HepG2 (cell line): ENCODE data around the gene GATM. TPM values are rescaled to one million over a fixed set of nuclear protein-coding genes. Genes with fewer than 3 reads are reported as not detected.
A peak's percentile ranks its signal among the peaks of the same experiment; 100 is the strongest.

Experiments used
- BRD4 ChIP-seq: sonication (generic); formaldehyde crosslinking; IDR thresholded peaks from 2 replicates; pipeline ENCODE4 v1.4.0; 2020; ENCODE audit warnings: missing genetic modification reagents
- CBX1 ChIP-seq: IDR thresholded peaks from one replicate; pipeline ENCODE4 v1.6.1; 2016; ENCODE audit warnings: antibody characterized with exemption, low read depth
- FOSL2 ChIP-seq: sonication (generic); formaldehyde crosslinking; IDR thresholded peaks from 2 replicates; pipeline ENCODE4 v1.4.0; 2020; ENCODE audit warnings: missing genetic modification reagents
- GABPB1 ChIP-seq: IDR thresholded peaks from 2 replicates; pipeline ENCODE4 v1.6.1; 2016; ENCODE audit warnings: mild to moderate bottlenecking, missing genetic modification reagents, moderate library complexity, missing compliant biosample characterization
- ONECUT2 ChIP-seq: sonication (generic); formaldehyde crosslinking; IDR thresholded peaks from 2 replicates; pipeline ENCODE4 v1.4.0; 2020; ENCODE audit warnings: missing genetic modification reagents
- POLR2A ChIP-seq, 2 experiments: IDR thresholded peaks; 2 replicates each; pipeline ENCODE4 v1.6.1; 2011; ENCODE audit warnings: low read depth in 2 of 2, low read length in 2 of 2, mild to moderate bottlenecking in 1 of 2, moderate library complexity in 1 of 2; ENCODE audit not compliant: insufficient read depth in 1 of 2
- REPIN1 ChIP-seq: sonication (generic); formaldehyde crosslinking; IDR thresholded peaks from 2 replicates; pipeline ENCODE4 v1.8.0; 2022; ENCODE audit warnings: missing genetic modification reagents, low read depth, mild to moderate bottlenecking, borderline replicate concordance
- ZFP37 ChIP-seq: sonication (generic); formaldehyde crosslinking; IDR thresholded peaks from 2 replicates; pipeline ENCODE4 v1.4.0; 2020; ENCODE audit warnings: missing genetic modification reagents, borderline replicate concordance
- ZFYVE20 ChIP-seq: sonication (generic); formaldehyde crosslinking; IDR thresholded peaks from 2 replicates; pipeline ENCODE4 v1.8.0; 2023; ENCODE audit warnings: low read depth, mild to moderate bottlenecking, moderate library complexity, missing genetic modification reagents, borderline replicate concordance
- ZNF205 ChIP-seq: IDR thresholded peaks from 2 replicates; pipeline ENCODE4 v1.6.1; 2018; ENCODE audit warnings: missing biosample characterization, missing genetic modification reagents
- ZNF224 ChIP-seq: sonication (generic); formaldehyde crosslinking; IDR thresholded peaks from 2 replicates; pipeline ENCODE4 v1.5.0; 2020; ENCODE audit warnings: mild to moderate bottlenecking, missing genetic modification reagents
- ZNF496 ChIP-seq: sonication (generic); formaldehyde crosslinking; IDR thresholded peaks from 2 replicates; pipeline ENCODE4 v1.8.1; 2023; ENCODE audit warnings: mild to moderate bottlenecking, moderate library complexity, missing genetic modification reagents; ENCODE audit not compliant: insufficient replicate concordance
- polyA plus RNA-seq, 8 experiments: library from polyadenylated mRNA; depleted of rRNA in 3 of 8; stranded (reverse) in 7 of 8; unstranded in 1 of 8; fragments of >200 nt; fragmentation: Illumina TruSeq in 4 of 8; extraction: Trizol in 4 of 8; gene quantifications; 2 replicates each; pipeline versions ENCODE4 v1.2.1 to v1.2.3, GENCODE V29; 2011 to 2016; ENCODE audit warnings: low read depth in 4 of 8, missing spikeins in 1 of 8, mixed read lengths in 1 of 8; ENCODE audit not compliant: insufficient read depth in 1 of 8
- total RNA-seq, 5 experiments: library from RNA; depleted of rRNA; stranded (reverse); fragments of >200 nt; fragmentation: Illumina TruSeq; extraction: Trizol; gene quantifications; 2 replicates each; pipeline ENCODE4 v1.2.3, GENCODE V29; 2016; ENCODE audit warnings: low read depth in 1 of 5
- TF ChIP-seq, protein P1 (sequence below): sonication (generic); formaldehyde crosslinking; IDR thresholded peaks from 2 replicates; pipeline ENCODE4 v1.5.1; 2020; ENCODE audit warnings: missing genetic modification reagents, mild to moderate bottlenecking, borderline replicate concordance
- TF ChIP-seq, protein P2 (sequence below): sonication (generic); formaldehyde crosslinking; IDR thresholded peaks from 2 replicates; pipeline ENCODE4 v1.9.0; 2022; ENCODE audit warnings: missing genetic modification reagents, mild to moderate bottlenecking, borderline replicate concordance
- TF ChIP-seq, protein P3 (sequence below): sonication (generic); formaldehyde crosslinking; IDR thresholded peaks from 2 replicates; pipeline ENCODE4 v1.8.1; 2023; ENCODE audit warnings: mild to moderate bottlenecking, inconsistent platforms, moderate library complexity, missing genetic modification reagents, borderline replicate concordance
- TF ChIP-seq, protein P4 (sequence below): sonication (generic); formaldehyde crosslinking; IDR thresholded peaks from 2 replicates; pipeline ENCODE4; 2020; ENCODE audit warnings: missing genetic modification reagents, mild to moderate bottlenecking, borderline replicate concordance
- TF ChIP-seq, protein P5 (sequence below): sonication (generic); formaldehyde crosslinking; IDR thresholded peaks from 2 replicates; pipeline ENCODE4 v1.5.0; 2020; ENCODE audit warnings: mild to moderate bottlenecking, missing genetic modification reagents
- TF ChIP-seq, protein P6 (sequence below): sonication (generic); formaldehyde crosslinking; IDR thresholded peaks from 2 replicates; pipeline ENCODE4 v1.5.0; 2020; ENCODE audit warnings: missing genetic modification reagents

Gene GATM
- total and polyA plus RNA-seq, 2 of the 13 experiments (the other 11 are each of a cell fraction or from before 2014, with no cell fraction given) = 2.1 to 16.8 TPM

DNA sequence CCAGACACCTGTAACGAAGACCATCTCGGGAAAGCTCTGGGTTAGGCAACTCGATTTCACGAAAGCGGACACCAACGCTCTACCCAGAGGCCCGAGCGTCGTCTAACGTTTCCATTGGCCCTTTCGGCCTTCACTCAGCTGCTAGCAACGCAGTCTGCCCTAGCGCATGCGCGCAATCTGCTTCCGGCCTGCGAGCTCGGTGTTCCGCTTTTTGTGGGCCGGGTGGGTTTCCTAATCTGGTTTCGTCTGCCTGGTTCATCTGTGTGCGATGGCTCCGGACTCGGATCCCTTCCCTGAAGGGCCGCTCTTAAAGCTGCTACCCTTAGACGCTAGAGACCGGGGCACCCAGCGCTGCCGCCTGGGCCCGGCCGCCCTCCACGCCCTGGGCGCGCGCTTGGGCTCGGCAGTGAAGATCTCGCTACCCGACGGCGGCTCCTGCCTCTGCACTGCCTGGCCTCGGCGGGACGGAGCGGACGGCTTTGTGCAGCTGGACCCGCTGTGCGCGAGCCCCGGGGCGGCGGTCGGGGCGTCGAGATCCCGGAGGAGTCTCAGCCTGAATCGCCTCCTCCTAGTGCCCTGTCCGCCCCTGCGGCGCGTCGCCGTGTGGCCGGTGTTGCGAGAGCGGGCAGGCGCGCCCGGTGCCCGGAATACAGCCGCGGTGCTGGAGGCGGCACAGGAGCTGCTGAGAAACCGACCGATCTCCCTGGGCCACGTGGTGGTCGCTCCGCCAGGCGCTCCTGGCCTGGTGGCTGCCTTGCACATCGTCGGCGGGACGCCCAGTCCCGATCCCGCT lies 24.0 kb upstream of the GATM start (continued):
- TF ChIP-seq, protein P1, sequence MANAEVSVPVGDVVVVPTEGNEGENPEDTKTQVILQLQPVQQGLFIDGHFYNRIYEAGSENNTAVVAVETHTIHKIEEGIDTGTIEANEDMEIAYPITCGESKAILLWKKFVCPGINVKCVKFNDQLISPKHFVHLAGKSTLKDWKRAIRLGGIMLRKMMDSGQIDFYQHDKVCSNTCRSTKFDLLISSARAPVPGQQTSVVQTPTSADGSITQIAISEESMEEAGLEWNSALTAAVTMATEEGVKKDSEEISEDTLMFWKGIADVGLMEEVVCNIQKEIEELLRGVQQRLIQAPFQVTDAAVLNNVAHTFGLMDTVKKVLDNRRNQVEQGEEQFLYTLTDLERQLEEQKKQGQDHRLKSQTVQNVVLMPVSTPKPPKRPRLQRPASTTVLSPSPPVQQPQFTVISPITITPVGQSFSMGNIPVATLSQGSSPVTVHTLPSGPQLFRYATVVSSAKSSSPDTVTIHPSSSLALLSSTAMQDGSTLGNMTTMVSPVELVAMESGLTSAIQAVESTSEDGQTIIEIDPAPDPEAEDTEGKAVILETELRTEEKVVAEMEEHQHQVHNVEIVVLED (CRISPR knock-in tag) = 0 out of 2 replicates have a peak, but pooled peaks have one; percentile 30
- peak; percentile 14; the same call in 1 of the 2 replicates for TF ChIP-seq ZNF205 (CRISPR knock-in tag)
- TF ChIP-seq ZNF224 = no peak
- TF ChIP-seq CBX1 = peak; percentile 37
- TF ChIP-seq, protein P2, sequence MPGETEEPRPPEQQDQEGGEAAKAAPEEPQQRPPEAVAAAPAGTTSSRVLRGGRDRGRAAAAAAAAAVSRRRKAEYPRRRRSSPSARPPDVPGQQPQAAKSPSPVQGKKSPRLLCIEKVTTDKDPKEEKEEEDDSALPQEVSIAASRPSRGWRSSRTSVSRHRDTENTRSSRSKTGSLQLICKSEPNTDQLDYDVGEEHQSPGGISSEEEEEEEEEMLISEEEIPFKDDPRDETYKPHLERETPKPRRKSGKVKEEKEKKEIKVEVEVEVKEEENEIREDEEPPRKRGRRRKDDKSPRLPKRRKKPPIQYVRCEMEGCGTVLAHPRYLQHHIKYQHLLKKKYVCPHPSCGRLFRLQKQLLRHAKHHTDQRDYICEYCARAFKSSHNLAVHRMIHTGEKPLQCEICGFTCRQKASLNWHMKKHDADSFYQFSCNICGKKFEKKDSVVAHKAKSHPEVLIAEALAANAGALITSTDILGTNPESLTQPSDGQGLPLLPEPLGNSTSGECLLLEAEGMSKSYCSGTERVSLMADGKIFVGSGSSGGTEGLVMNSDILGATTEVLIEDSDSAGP (CRISPR knock-in tag) = peak; percentile 93
- peak; percentile 15; the same call in 1 of the 2 replicates for TF ChIP-seq FOSL2 (CRISPR knock-in tag)
- no peak for TF ChIP-seq ONECUT2 (CRISPR knock-in tag)
- TF ChIP-seq, protein P3, sequence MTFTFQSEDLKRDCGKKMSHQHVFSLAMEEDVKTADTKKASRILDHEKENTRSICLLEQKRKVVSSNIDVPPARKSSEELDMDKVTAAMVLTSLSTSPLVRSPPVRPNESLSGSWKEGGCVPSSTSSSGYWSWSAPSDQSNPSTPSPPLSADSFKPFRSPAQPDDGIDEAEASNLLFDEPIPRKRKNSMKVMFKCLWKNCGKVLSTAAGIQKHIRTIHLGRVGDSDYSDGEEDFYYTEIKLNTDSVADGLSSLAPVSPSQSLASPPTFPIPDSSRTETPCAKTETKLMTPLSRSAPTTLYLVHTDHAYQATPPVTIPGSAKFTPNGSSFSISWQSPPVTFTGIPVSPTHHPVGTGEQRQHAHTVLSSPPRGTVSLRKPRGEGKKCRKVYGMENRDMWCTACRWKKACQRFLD (CRISPR knock-in tag) = peak; percentile 59
- TF ChIP-seq REPIN1 (CRISPR knock-in tag) = peak; percentile 89
- no peak; the same call in 1 of the 2 replicates for TF ChIP-seq ZFP37 (CRISPR knock-in tag)
- TF ChIP-seq GABPB1 (CRISPR knock-in tag) = peak; percentile 97
- peak; percentile 95 for TF ChIP-seq BRD4 (CRISPR knock-in tag)
- TF ChIP-seq, protein P4, sequence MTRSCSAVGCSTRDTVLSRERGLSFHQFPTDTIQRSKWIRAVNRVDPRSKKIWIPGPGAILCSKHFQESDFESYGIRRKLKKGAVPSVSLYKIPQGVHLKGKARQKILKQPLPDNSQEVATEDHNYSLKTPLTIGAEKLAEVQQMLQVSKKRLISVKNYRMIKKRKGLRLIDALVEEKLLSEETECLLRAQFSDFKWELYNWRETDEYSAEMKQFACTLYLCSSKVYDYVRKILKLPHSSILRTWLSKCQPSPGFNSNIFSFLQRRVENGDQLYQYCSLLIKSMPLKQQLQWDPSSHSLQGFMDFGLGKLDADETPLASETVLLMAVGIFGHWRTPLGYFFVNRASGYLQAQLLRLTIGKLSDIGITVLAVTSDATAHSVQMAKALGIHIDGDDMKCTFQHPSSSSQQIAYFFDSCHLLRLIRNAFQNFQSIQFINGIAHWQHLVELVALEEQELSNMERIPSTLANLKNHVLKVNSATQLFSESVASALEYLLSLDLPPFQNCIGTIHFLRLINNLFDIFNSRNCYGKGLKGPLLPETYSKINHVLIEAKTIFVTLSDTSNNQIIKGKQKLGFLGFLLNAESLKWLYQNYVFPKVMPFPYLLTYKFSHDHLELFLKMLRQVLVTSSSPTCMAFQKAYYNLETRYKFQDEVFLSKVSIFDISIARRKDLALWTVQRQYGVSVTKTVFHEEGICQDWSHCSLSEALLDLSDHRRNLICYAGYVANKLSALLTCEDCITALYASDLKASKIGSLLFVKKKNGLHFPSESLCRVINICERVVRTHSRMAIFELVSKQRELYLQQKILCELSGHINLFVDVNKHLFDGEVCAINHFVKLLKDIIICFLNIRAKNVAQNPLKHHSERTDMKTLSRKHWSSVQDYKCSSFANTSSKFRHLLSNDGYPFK (CRISPR knock-in tag) = peak; percentile 93
- peak; percentile 34; the same call in 1 of the 2 replicates for TF ChIP-seq ZFYVE20 (CRISPR knock-in tag)
- TF ChIP-seq, protein P5, sequence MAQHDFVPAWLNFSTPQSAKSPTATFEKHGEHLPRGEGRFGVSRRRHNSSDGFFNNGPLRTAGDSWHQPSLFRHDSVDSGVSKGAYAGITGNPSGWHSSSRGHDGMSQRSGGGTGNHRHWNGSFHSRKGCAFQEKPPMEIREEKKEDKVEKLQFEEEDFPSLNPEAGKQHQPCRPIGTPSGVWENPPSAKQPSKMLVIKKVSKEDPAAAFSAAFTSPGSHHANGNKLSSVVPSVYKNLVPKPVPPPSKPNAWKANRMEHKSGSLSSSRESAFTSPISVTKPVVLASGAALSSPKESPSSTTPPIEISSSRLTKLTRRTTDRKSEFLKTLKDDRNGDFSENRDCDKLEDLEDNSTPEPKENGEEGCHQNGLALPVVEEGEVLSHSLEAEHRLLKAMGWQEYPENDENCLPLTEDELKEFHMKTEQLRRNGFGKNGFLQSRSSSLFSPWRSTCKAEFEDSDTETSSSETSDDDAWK (CRISPR knock-in tag) = no peak
- peak; percentile 68 to 94 for TF ChIP-seq POLR2A (IDR thresholded peaks at IDR 0.05; ENCODE audit: insufficient read depth in 1 of 2, low read depth in 2 of 2, low read length in 2 of 2)
- no peak for TF ChIP-seq ZNF496 (CRISPR knock-in tag)
- TF ChIP-seq, protein P6, sequence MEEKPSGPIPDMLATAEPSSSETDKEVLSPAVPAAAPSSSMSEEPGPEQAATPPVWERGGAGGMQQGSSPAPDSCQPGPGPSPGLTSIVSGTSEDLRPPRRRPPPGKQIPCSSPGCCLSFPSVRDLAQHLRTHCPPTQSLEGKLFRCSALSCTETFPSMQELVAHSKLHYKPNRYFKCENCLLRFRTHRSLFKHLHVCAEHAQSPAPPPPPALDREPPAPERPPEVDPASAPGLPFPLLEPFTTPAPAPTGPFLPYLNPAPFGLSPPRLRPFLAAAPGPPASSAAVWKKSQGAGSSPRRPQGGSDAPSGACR (CRISPR knock-in tag) = peak; percentile 21; the same call in 1 of the 2 replicates
